GM19324 (cell line): ENCODE data around the gene NLGN2.

Experiments
- ATAC-seq: cut with Tn5 transposase; IDR thresholded peaks from one replicate; pipeline ENCODE4 v1.9.1; 2021; ENCODE audit warnings: mild to moderate bottlenecking, moderate library complexity; ENCODE audit not compliant: unreplicated experiment, low FRiP score

Gene NLGN2

GRCh38 chr17:7411427-7411750, 3.7 kb downstream of the NLGN2 start:
- no peak for ATAC-seq

- ATAC-seq = no peak
Observed at GRCh38 chr17:7413346-7413985, 5.8 kb downstream of the NLGN2 start.

DNA sequence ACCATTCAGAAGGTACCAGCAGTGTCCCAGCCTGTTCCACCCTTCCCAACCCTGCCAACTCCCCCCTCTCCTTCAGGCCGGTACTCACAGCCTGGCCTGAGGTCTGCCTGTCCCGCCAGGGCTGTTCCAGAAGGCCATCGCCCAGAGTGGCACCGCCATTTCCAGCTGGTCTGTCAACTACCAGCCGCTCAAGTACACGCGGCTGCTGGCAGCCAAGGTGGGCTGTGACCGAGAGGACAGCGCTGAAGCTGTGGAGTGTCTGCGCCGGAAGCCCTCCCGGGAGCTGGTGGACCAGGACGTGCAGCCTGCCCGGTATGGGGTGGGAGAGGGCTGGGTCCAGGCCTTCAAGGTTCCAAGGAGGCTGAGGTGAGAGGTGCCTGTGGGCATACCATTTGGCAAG, 7.2 kb downstream of the NLGN2 start:
- no peak for ATAC-seq

GRCh38 chr17:7415784-7416183, 8.1 kb downstream of the NLGN2 start:
- ATAC-seq = no peak

DNA sequence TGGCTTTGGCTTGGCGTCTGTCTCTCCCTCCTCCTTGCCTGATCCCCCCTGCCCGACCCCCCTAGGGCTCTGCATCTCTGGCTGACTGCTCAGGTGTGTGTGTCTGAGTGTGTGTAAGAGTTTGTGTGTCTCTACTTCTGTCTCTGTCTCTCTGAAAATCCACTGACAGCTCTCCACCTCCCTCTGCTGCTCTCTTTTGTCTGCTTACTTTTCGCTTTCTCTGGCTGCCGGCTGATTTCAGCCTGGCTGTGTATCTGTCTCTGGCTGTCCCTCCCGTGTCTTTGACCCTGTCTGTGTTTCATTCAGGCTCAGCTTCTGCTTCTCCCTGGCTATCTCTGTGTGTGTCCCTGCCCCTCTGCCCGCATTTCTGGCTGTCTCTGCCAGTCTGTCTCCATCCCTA, 8.7 kb downstream of the NLGN2 start:
- no peak for ATAC-seq

DNA sequence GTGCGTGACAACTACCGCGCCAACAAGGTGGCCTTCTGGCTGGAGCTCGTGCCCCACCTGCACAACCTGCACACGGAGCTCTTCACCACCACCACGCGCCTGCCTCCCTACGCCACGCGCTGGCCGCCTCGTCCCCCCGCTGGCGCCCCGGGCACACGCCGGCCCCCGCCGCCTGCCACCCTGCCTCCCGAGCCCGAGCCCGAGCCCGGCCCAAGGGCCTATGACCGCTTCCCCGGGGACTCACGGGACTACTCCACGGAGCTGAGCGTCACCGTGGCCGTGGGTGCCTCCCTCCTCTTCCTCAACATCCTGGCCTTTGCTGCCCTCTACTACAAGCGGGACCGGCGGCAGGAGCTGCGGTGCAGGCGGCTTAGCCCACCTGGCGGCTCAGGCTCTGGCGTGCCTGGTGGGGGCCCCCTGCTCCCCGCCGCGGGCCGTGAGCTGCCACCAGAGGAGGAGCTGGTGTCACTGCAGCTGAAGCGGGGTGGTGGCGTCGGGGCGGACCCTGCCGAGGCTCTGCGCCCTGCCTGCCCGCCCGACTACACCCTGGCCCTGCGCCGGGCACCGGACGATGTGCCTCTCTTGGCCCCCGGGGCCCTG, 9.5 kb downstream of the NLGN2 start:
- no peak for ATAC-seq

GRCh38 chr17:7418472-7419152, 11.0 kb downstream of the NLGN2 start:
- ATAC-seq = no peak

- ATAC-seq = no peak
Observed at GRCh38 chr17:7419819-7420610, 12.4 kb downstream of the NLGN2 start, which contains the start of gene SPEM1. SPEM1 (plus strand) TSS chr17:7420324; CDS start chr17:7420385, 61 bp downstream.

DNA sequence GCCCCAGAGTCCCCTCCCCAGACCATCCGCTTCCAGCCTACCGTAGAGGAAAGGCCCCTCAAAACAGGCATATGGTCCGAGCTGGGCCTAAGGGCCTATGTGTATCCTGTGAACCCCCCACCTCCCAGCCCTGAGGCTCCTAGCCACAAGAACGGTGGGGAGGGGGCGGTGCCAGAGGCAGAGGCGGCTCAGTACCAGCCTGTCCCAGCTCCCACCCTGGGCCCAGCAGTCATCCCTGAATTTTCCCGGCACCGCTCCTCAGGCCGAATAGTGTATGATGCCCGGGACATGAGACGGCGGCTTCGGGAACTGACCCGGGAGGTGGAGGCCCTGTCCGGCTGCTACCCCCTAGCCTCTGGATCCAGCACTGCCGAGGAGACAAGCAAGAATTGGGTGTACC, 13.5 kb downstream of the NLGN2 start:
- no peak for ATAC-seq

GRCh38 chr17:7423679-7424078, 16.0 kb downstream of the NLGN2 start:
- no peak for ATAC-seq

GRCh38 chr17:7425316-7425715, 17.7 kb downstream of the NLGN2 start, which contains the start of gene SPEM2:
SPEM2 (plus strand) TSS chr17:7425616; CDS start chr17:7425689, 73 bp downstream.
- ATAC-seq = no peak

GRCh38 chr17:7425756-7426155, 18.1 kb downstream of the NLGN2 start:
- no peak for ATAC-seq

- ATAC-seq = no peak
Observed at GRCh38 chr17:7426203-7426863, 18.7 kb downstream of the NLGN2 start.

- no peak for ATAC-seq
Observed at GRCh38 chr17:7426896-7427489, 19.3 kb downstream of the NLGN2 start.

DNA sequence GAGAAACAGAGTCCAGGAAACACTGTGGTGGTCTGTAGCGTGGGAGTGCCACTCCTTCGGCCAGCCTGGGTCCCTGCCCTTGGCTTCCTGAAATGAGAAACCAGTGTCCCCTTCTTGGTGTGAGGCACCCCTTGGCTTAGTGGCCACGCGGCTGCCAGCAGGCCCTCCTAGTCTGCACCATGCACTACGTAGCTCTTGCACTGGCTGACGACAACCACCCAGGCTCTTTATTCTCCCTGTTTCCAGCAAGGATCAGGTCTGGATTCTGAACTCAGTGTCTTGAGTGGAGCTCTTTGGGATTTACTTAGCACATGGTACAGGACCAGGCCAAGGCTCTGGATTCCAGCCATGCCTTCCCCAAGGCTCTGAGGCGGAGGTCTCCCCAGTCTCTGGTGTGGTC, 19.9 kb downstream of the NLGN2 start:
- ATAC-seq = no peak

DNA sequence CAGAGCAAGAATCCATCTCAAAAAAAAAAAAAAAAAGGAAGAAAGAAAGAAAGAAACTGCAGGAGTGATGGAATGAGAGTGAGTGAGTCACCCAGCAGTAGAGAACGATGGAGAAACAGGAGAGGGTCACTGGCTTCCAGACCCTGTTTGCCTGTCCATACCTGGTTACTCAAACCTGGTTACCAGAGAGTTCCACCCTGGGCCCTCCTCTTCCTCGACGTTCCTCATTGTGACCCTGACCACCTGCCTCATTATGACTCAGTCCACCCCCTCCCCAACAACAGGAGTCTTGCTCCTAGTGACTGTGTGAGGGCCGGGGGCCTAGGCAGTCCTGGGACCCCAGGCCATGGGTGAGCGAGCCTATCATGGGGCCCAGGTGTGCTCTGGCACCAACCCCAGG, 20.9 kb downstream of the NLGN2 start, which contains the start of gene SPEM3:
Gene SPEM3 (plus strand): TSS at position 301 of the 400 bp plus-strand sequence. CDS start 46 bp downstream, at position 347.
- no peak for ATAC-seq

- no peak for ATAC-seq
Observed at GRCh38 chr17:7429722-7430121, 22.1 kb downstream of the NLGN2 start.

- ATAC-seq = no peak
Observed at GRCh38 chr17:7431231-7431630, 23.6 kb downstream of the NLGN2 start.

DNA sequence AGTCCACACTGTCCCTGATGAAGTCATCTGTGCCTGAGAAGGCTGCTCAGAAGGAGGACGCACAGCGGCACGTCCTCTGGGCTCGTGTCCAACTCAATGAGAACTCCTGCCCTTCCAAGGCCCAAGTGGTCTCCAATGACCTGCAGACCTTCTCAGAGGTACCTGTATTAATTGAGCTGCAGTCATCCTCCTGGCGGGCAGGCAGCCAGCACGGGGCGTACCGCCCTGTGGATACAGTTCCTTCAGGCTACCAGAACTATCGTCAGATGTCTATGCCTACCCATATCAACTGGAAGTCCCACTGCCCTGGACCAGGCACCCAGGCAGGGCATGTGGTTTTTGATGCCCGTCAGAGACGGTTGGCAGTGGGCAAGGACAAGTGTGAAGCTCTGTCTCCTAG, 24.7 kb downstream of the NLGN2 start:
- no peak for ATAC-seq
